ENCODE data around the gene IL16. TPM values are rescaled to one million over a fixed set of nuclear protein-coding genes. Genes with fewer than 3 reads are reported as not detected.
A peak's percentile ranks its signal among the peaks of the same experiment; 100 is the strongest.

IL16 gene
- total and polyA plus RNA-seq, 4 donors, result 1.9 to 6.9 (median 4.4) TPM

DNA sequence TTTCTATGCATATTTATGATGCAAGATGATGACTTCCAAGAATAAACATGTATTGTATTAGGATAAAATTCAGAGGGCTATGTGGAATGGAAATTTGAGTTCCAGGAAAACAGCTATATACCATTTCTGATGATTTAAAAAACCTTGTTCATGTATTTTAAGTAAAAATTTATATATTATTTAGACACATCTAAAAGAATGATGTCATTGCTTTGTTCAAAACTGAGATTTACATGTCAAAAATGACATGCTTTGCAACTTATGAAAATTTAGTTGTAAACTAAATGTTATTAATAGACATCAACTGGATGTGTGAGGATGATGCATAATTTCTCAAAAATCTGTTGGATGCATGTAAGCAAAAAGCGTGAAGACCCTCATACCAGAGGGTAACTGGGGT, 125.0 kb downstream of the IL16 start:
- Histone ChIP-seq H3K27ac (ENCODE audit: low read depth in 1 of 2, low read length in 2 of 2) (no peak overlapping the region), H3K9me3 (ENCODE audit: control insufficient read depth in 4 of 4, low read length in 3 of 4) (no peaks in the 10 kb centered on the region), H3K27me3 (ENCODE audit: control insufficient read depth in 4 of 4, insufficient read depth in 4 of 4, low read length in 3 of 4) (no peaks in the 10 kb centered on the region), H3K4me3 (ENCODE audit: low read depth in 1 of 3, low read length in 3 of 3) (no peak overlapping the region), H3K9ac (ENCODE audit: low read depth in 1 of 2, low read length in 2 of 2) (no peak overlapping the region), H3K4me1 (ENCODE audit: control insufficient read depth in 4 of 4, insufficient read depth in 4 of 4, low read length in 3 of 4) (peaks cover 2 to 49% (median 34%) of the 10 kb centered on the region in 4 donors), H3K36me3 (ENCODE audit: control insufficient read depth in 4 of 4, insufficient read depth in 3 of 4, low read depth in 1 of 4, low read length in 3 of 4) (peaks cover 0 to 36% (median 25%) of the 10 kb centered on the region in 4 donors)
- 91% methylated on average over 1 of the region's 1 CpG for WGBS
- TF ChIP-seq ATF3 (IDR thresholded peaks at IDR 0.05) (no peak), JUND (IDR thresholded peaks at IDR 0.05) (no peak), FOXA1 (IDR thresholded peaks at IDR 0.05) (no peak), HNF4G (IDR thresholded peaks at IDR 0.05) (no peak), EGR1 (IDR thresholded peaks at IDR 0.05; ENCODE audit: low read depth in 2 of 2) (no peak), GABPA (IDR thresholded peaks at IDR 0.05 in 1 of 2, conservative IDR thresholded peaks at IDR 0.05 in 1 of 2) (no peak)
- TF ChIP-seq, protein P1, sequence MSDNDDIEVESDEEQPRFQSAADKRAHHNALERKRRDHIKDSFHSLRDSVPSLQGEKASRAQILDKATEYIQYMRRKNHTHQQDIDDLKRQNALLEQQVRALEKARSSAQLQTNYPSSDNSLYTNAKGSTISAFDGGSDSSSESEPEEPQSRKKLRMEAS (IDR thresholded peaks at IDR 0.05), result no peak
- TF ChIP-seq, protein P2, sequence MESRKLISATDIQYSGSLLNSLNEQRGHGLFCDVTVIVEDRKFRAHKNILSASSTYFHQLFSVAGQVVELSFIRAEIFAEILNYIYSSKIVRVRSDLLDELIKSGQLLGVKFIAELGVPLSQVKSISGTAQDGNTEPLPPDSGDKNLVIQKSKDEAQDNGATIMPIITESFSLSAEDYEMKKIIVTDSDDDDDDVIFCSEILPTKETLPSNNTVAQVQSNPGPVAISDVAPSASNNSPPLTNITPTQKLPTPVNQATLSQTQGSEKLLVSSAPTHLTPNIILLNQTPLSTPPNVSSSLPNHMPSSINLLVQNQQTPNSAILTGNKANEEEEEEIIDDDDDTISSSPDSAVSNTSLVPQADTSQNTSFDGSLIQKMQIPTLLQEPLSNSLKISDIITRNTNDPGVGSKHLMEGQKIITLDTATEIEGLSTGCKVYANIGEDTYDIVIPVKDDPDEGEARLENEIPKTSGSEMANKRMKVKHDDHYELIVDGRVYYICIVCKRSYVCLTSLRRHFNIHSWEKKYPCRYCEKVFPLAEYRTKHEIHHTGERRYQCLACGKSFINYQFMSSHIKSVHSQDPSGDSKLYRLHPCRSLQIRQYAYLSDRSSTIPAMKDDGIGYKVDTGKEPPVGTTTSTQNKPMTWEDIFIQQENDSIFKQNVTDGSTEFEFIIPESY (IDR thresholded peaks at IDR 0.05), result no peak
- TF ChIP-seq, protein P3, sequence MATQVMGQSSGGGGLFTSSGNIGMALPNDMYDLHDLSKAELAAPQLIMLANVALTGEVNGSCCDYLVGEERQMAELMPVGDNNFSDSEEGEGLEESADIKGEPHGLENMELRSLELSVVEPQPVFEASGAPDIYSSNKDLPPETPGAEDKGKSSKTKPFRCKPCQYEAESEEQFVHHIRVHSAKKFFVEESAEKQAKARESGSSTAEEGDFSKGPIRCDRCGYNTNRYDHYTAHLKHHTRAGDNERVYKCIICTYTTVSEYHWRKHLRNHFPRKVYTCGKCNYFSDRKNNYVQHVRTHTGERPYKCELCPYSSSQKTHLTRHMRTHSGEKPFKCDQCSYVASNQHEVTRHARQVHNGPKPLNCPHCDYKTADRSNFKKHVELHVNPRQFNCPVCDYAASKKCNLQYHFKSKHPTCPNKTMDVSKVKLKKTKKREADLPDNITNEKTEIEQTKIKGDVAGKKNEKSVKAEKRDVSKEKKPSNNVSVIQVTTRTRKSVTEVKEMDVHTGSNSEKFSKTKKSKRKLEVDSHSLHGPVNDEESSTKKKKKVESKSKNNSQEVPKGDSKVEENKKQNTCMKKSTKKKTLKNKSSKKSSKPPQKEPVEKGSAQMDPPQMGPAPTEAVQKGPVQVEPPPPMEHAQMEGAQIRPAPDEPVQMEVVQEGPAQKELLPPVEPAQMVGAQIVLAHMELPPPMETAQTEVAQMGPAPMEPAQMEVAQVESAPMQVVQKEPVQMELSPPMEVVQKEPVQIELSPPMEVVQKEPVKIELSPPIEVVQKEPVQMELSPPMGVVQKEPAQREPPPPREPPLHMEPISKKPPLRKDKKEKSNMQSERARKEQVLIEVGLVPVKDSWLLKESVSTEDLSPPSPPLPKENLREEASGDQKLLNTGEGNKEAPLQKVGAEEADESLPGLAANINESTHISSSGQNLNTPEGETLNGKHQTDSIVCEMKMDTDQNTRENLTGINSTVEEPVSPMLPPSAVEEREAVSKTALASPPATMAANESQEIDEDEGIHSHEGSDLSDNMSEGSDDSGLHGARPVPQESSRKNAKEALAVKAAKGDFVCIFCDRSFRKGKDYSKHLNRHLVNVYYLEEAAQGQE (IDR thresholded peaks at IDR 0.05), result no peak
- no peak for DNase-seq (ENCODE audit: low spot score)

DNA sequence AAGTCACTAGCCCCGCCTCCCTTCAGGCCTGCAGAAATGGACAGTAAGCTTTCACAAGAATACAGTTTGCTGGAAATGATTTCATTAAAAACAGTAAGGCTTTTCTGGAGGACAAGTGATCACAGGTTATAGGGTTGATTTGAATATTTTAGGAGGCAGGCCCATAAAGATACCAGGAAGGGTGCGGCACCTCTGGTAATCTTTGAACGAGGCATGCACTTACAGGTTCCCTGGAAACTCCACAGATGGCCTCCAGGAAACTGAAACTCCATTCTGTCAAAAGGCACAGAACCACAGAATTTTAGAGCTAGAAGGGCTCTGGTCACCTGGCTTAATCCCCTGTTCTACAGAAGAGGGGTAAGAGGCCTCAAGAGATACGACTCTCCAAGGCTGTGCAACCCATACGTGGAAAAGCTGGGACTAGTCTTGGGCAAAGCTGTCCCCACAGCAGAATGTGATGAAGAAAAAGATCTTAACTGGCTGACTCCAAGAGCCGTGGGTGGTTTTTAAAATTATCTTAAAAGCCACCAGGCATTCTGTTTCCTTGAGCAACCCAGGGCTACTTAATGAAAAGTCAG, 126.1 kb downstream of the IL16 start:
- Histone ChIP-seq H3K9ac (ENCODE audit: low read depth in 1 of 2, low read length in 2 of 2) (peak overlapping the region; percentile 28 to 54), H3K9me3 (ENCODE audit: control insufficient read depth in 4 of 4, low read length in 3 of 4) (no peaks in the 10 kb centered on the region), H3K4me1 (ENCODE audit: control insufficient read depth in 4 of 4, insufficient read depth in 4 of 4, low read length in 3 of 4) (peaks cover 0 to 48% (median 31%) of the 10 kb centered on the region in 4 donors), H3K27ac (ENCODE audit: low read depth in 1 of 2, low read length in 2 of 2) (no peak overlapping the region), H3K27me3 (ENCODE audit: control insufficient read depth in 4 of 4, insufficient read depth in 4 of 4, low read length in 3 of 4) (no peaks in the 10 kb centered on the region), H3K4me3 (ENCODE audit: low read depth in 1 of 3, low read length in 3 of 3) (peak overlapping the region; percentile 65 to 100 (median 87)), H3K36me3 (ENCODE audit: control insufficient read depth in 4 of 4, insufficient read depth in 3 of 4, low read depth in 1 of 4, low read length in 3 of 4) (peaks cover 0 to 31% (median 24%) of the 10 kb centered on the region in 4 donors)
- peak; percentile 43 for DNase-seq (ENCODE audit: low spot score)
- TF ChIP-seq, protein P2 (IDR thresholded peaks at IDR 0.05), result no peak
- TF ChIP-seq RXRA (IDR thresholded peaks at IDR 0.05) (no peak), YY1 (IDR thresholded peaks at IDR 0.05) (no peak), JUND (IDR thresholded peaks at IDR 0.05) (no peak), HNF4A (conservative IDR thresholded peaks at IDR 0.05) (no peak), NR2F2 (IDR thresholded peaks at IDR 0.05) (no peak), GABPA (IDR thresholded peaks at IDR 0.05 in 1 of 2, conservative IDR thresholded peaks at IDR 0.05 in 1 of 2) (no peak), TAF1 (conservative IDR thresholded peaks at IDR 0.05) (no peak), RAD21 (IDR thresholded peaks at IDR 0.05) (no peak), EGR1 (IDR thresholded peaks at IDR 0.05; ENCODE audit: low read depth in 2 of 2) (no peak), CTCF (IDR thresholded peaks at IDR 0.05; ENCODE audit: low read depth, low read length, missing input control) (no peak), SP1 (IDR thresholded peaks at IDR 0.05) (no peak)
- TF ChIP-seq, protein P3 (IDR thresholded peaks at IDR 0.05), result no peak
- 37% methylated on average over 6 of the region's 6 CpGs for WGBS

Measured in liver (tissue), 9 donors.